Peyer's patch (tissue), 4 donors: ENCODE measurements around the gene LRRC72.

Experiments
- CTCF ChIP-seq, 6 experiments: fragments of 450-650 bp in 4 of 6; fragments of 200-600 bp in 2 of 6; sonication (generic) in 1 of 6; IDR thresholded peaks; one replicate each; pipeline ENCODE4 v1.5.1; 2017 to 2019; ENCODE audit warnings: antibody characterized with exemption in 6 of 6, mild to moderate bottlenecking in 3 of 6, moderate library complexity in 1 of 6
- POLR2A ChIP-seq, 2 donors: fragments of 450-650 bp; IDR thresholded peaks; one replicate each; pipeline ENCODE4 v1.5.1; 2017; ENCODE audit warnings: antibody characterized with exemption in 2 of 2, mild to moderate bottlenecking in 2 of 2, moderate library complexity in 2 of 2

DNA sequence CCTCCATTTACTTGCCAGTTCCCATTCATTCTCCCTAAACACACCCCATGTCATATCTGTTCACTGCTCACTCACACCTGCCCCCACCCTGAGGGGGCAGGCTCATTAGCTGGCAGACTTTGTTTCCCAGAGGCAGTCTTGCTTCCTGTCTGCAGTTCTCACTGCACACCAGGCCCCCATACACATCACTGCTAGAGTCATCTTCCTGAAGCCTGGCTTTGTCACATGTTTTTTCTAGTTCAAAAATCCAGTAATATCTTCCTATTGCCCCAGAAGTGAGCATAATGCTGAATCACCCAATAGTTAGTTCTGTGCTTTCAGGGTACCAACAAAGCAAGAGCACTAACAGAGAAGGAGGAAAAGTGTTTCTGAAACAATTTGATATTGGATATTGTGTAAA lies 1.9 kb downstream of the LRRC72 start:
- TF ChIP-seq CTCF (IDR thresholded peaks at IDR 0.05) (no peak), POLR2A (IDR thresholded peaks at IDR 0.05) (no peak)
